OCI-LY1 (cell line): ENCODE data around the gene AHDC1.

Source experiments
- H2AFZ ChIP-seq: fragments of 200-600 bp; sonication (generic), shearing (Covaris generic); 2 replicates; pipeline ENCODE4 v1.6.0; 2014; ENCODE audit warnings: antibody characterized with exemption, mild to moderate bottlenecking, low read length
- H3F3A ChIP-seq: fragments of 200-600 bp; sonication (generic), shearing (Covaris generic); 2 replicates; pipeline ENCODE4 v1.6.0; 2014; ENCODE audit warnings: mild to moderate bottlenecking, antibody characterized with exemption, low read length, moderate library complexity; ENCODE audit not compliant: insufficient read depth
- H3K27ac ChIP-seq: fragments of 200-600 bp; sonication (generic); 2 replicates; pipeline ENCODE4 v1.5.1; 2014; ENCODE audit warnings: low read length, mixed run types, mild to moderate bottlenecking, low read depth; ENCODE audit not compliant: poor library complexity, severe bottlenecking
- H3K27me3 ChIP-seq: fragments of 200-600 bp; sonication (generic); 2 replicates; pipeline ENCODE4 v1.6.0; 2014; ENCODE audit warnings: antibody characterized with exemption, mild to moderate bottlenecking, low read length, moderate library complexity; ENCODE audit not compliant: insufficient read depth
- H3K36me3 ChIP-seq: fragments of 200-600 bp; sonication (generic); 2 replicates; pipeline ENCODE4 v1.6.1; 2014; ENCODE audit warnings: mild to moderate bottlenecking, antibody characterized with exemption, low read length, moderate library complexity, mixed read lengths; ENCODE audit not compliant: insufficient read depth
- H3K4me1 ChIP-seq: fragments of 200-600 bp; sonication (generic); 2 replicates; pipeline ENCODE4 v1.5.1; 2014; ENCODE audit warnings: mild to moderate bottlenecking, low read length, moderate library complexity; ENCODE audit not compliant: insufficient read depth, severe bottlenecking
- H3K4me2 ChIP-seq: fragments of 200-600 bp; sonication (generic), shearing (Covaris generic); 2 replicates; pipeline ENCODE4 v1.6.1; 2014; ENCODE audit warnings: low read length
- H3K4me3 ChIP-seq: fragments of 200-600 bp; sonication (generic); 2 replicates; pipeline ENCODE4 v1.5.1; 2014; ENCODE audit warnings: low read length, low read depth, mild to moderate bottlenecking, mixed read lengths; ENCODE audit not compliant: poor library complexity, severe bottlenecking
- H3K79me2 ChIP-seq: fragments of 200-600 bp; shearing (Covaris generic); 2 replicates; pipeline ENCODE4 v1.6.1; 2016; ENCODE audit warnings: mixed run types, low read length, mixed read lengths; ENCODE audit not compliant: insufficient read depth
- H3K9ac ChIP-seq: fragments of 200-600 bp; sonication (generic), shearing (Covaris generic); 2 replicates; pipeline ENCODE4 v1.6.1; 2014; ENCODE audit warnings: mild to moderate bottlenecking, low read length, mixed read lengths
- H3K9me2 ChIP-seq: fragments of 200-600 bp; sonication (generic), shearing (Covaris generic); 2 replicates; pipeline ENCODE4 v1.6.1; 2014; ENCODE audit warnings: low read depth, mild to moderate bottlenecking, low read length, mixed read lengths
- H3K9me3 ChIP-seq: fragments of 200-600 bp; shearing (Covaris generic); 2 replicates; pipeline ENCODE4 v1.6.1; 2014; ENCODE audit warnings: low read length, mixed read lengths
- H4K20me1 ChIP-seq: fragments of 200-600 bp; sonication (generic), shearing (Covaris generic); 2 replicates; pipeline ENCODE4 v1.6.0; 2016; ENCODE audit warnings: mild to moderate bottlenecking, low read length; ENCODE audit not compliant: insufficient read depth
- EZH2 ChIP-seq: fragments of 200-600 bp; sonication (generic), shearing (Covaris generic); IDR thresholded peaks from 2 replicates; pipeline ENCODE4 v1.8.0; 2017; ENCODE audit warnings: borderline replicate concordance, mixed run types, mild to moderate bottlenecking, antibody characterized with exemption, low read length, moderate library complexity, mixed read lengths
- TF ChIP-seq, protein P1 (sequence below): fragments of 200-600 bp; sonication (generic), shearing (Covaris generic); IDR thresholded peaks from 2 replicates; pipeline ENCODE4 v1.5.1; 2017; ENCODE audit warnings: mild to moderate bottlenecking, antibody characterized with exemption, low read length, moderate library complexity, mixed read lengths

Gene AHDC1

GRCh38 chr1:27548136-27548853 lies 55.6 kb downstream of the AHDC1 start:
- no peaks in the 10 kb centered on the region for H3F3A ChIP-seq
- H3K79me2 ChIP-seq: no peaks in the 10 kb centered on the region
- no peaks in the 10 kb centered on the region for H3K9me2 ChIP-seq
- H3K27ac ChIP-seq: no peak overlapping the region
- no peaks in the 10 kb centered on the region for H3K4me1 ChIP-seq
- H4K20me1 ChIP-seq: no peaks in the 10 kb centered on the region
- TF ChIP-seq, protein P1, sequence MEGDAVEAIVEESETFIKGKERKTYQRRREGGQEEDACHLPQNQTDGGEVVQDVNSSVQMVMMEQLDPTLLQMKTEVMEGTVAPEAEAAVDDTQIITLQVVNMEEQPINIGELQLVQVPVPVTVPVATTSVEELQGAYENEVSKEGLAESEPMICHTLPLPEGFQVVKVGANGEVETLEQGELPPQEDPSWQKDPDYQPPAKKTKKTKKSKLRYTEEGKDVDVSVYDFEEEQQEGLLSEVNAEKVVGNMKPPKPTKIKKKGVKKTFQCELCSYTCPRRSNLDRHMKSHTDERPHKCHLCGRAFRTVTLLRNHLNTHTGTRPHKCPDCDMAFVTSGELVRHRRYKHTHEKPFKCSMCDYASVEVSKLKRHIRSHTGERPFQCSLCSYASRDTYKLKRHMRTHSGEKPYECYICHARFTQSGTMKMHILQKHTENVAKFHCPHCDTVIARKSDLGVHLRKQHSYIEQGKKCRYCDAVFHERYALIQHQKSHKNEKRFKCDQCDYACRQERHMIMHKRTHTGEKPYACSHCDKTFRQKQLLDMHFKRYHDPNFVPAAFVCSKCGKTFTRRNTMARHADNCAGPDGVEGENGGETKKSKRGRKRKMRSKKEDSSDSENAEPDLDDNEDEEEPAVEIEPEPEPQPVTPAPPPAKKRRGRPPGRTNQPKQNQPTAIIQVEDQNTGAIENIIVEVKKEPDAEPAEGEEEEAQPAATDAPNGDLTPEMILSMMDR: no peak
- TF ChIP-seq EZH2: no peak
- H3K27me3 ChIP-seq: no peaks in the 10 kb centered on the region
- no peak overlapping the region for H3K9ac ChIP-seq
- no peak overlapping the region for H3K4me3 ChIP-seq
- H2AFZ ChIP-seq: no peak overlapping the region
- H3K4me2 ChIP-seq: no peak overlapping the region
- H3K9me3 ChIP-seq: no peaks in the 10 kb centered on the region
- peaks cover 14% of the 10 kb centered on the region for H3K36me3 ChIP-seq

DNA sequence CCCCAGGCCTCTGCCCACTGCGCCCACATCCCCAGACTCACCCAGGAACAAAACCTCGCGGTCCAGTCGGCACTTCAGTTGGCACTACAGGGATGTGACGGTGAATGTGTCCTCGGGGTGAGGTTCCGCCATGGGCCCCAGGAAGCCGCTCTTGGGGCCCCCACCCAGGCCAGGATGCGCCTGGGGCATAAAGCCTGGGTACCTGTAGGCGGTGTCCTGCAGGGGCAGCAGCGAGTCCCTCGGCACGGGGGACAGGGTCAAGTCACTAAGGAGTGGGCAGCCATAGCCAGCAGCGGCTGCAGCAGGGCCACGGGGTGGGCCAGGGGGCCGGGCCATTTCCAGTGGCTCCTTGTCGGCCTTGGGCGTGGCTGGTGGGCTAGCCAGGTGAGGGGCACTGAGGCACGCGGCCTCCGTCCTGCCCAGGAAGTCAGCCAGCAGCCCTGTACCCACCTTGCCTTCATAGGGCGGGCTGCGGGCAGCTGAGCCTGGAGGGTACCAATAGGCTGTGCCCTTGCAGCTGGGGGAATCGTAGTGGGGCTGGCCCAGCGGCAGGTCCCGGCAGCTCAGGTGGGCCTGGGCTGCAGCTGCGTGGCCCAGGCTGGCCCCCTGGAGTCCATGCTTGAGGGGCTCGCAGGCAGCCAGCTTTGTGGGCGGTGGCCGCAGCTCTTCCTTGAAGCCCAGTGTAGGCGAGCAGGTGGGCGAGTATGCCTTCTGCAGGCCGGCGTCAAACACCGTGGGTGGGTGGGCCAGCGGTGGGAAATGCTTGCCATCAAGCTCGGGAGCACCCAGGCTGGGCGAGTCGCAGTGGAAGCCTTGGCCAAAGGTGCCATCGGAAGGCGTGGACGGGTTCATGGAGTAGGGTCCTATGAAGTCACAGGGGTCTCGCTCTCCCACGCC lies 56.5 kb downstream of the AHDC1 start:
- Histone ChIP-seq H3K27me3 (no peaks in the 10 kb centered on the region), H3K79me2 (no peaks in the 10 kb centered on the region), H3K4me3 (no peak overlapping the region), H3K4me1 (no peaks in the 10 kb centered on the region), H3F3A (no peaks in the 10 kb centered on the region), H4K20me1 (no peaks in the 10 kb centered on the region), H3K9me2 (no peaks in the 10 kb centered on the region), H3K36me3 (peaks cover 10% of the 10 kb centered on the region), H3K4me2 (no peak overlapping the region), H2AFZ (no peak overlapping the region), H3K27ac (no peak overlapping the region), H3K9me3 (no peaks in the 10 kb centered on the region), H3K9ac (no peak overlapping the region)
- TF ChIP-seq, protein P1: no peak
- TF ChIP-seq EZH2: no peak

DNA sequence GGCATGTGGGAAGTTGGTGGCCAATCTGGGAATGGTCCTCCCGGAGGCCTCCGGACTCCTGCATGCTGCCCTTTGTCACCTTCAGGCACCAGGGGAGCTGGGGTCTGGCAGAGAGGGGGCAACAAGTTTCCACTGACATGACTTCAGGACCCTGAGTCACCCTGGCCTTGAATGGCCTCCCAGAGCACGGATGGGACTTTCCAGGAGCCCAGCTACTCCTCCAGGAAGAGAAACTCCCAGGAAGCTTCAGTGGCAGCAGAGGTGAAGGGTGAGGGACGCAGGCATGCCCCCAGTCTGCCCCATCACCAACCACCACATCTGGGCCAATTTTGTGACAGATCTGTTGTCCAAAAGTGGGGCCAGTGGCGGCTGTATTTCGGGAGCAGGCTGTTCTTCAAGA lies 58.1 kb downstream of the AHDC1 start:
- Histone ChIP-seq H3K4me1 (no peaks in the 10 kb centered on the region), H4K20me1 (no peaks in the 10 kb centered on the region), H3K9me2 (no peaks in the 10 kb centered on the region), H3K36me3 (0 out of 2 replicates have a peak, but pooled peaks cover 3% of the 10 kb centered on the region), H3K4me3 (no peak overlapping the region), H3K4me2 (no peak overlapping the region), H3F3A (no peaks in the 10 kb centered on the region), H3K9me3 (no peaks in the 10 kb centered on the region), H3K27me3 (no peaks in the 10 kb centered on the region), H3K79me2 (no peaks in the 10 kb centered on the region), H2AFZ (no peak overlapping the region), H3K9ac (no peak overlapping the region), H3K27ac (no peak overlapping the region)
- TF ChIP-seq EZH2: no peak
- TF ChIP-seq, protein P1: no peak
